DOHH2 (cell line): ENCODE results near the gene S100A10.

ENCODE experiments used
- H3F3A ChIP-seq: fragments of 200-600 bp; sonication (generic), shearing (Covaris generic); 2 replicates; pipeline ENCODE4 v1.6.0; 2016; ENCODE audit warnings: antibody characterized with exemption, mild to moderate bottlenecking; ENCODE audit not compliant: control insufficient read depth, insufficient read depth
- H3K27ac ChIP-seq: fragments of 200-600 bp; sonication (generic); 2 replicates; pipeline ENCODE4 v1.5.1; 2014; ENCODE audit warnings: low read depth, mild to moderate bottlenecking, low read length, moderate library complexity
- H3K27me3 ChIP-seq: fragments of 200-600 bp; sonication (generic); 2 replicates; pipeline ENCODE4 v1.6.1; 2014; ENCODE audit warnings: mild to moderate bottlenecking, low read length, mixed read lengths; ENCODE audit not compliant: control insufficient read depth
- H3K36me3 ChIP-seq: fragments of 200-600 bp; sonication (generic); 2 replicates; pipeline ENCODE4 v1.6.1; 2014; ENCODE audit warnings: mild to moderate bottlenecking, low read length, moderate library complexity, mixed read lengths; ENCODE audit not compliant: control insufficient read depth
- H3K4me1 ChIP-seq: fragments of 200-600 bp; sonication (generic); 2 replicates; pipeline ENCODE4 v1.6.1; 2014; ENCODE audit warnings: mild to moderate bottlenecking, low read length, mixed read lengths; ENCODE audit not compliant: control insufficient read depth
- H3K4me2 ChIP-seq: fragments of 200-600 bp; sonication (generic); 2 replicates; pipeline ENCODE4 v1.6.0; 2014; ENCODE audit warnings: mild to moderate bottlenecking, low read length, moderate library complexity
- H3K4me3 ChIP-seq: fragments of 200-600 bp; sonication (generic); 2 replicates; pipeline ENCODE4 v1.5.1; 2014; ENCODE audit warnings: mild to moderate bottlenecking, low read length, mixed read lengths
- H3K79me2 ChIP-seq: fragments of 200-600 bp; sonication (generic); 2 replicates; pipeline ENCODE4 v1.6.1; 2014; ENCODE audit warnings: mild to moderate bottlenecking, low read length, mixed read lengths; ENCODE audit not compliant: control insufficient read depth
- H3K9me2 ChIP-seq: fragments of 200-600 bp; sonication (generic); replicated peaks from 2 replicates; pipeline ENCODE4 v1.6.1; 2014; ENCODE audit warnings: mild to moderate bottlenecking, low read length, mixed read lengths; ENCODE audit not compliant: control insufficient read depth
- H3K9me3 ChIP-seq: fragments of 200-600 bp; sonication (generic); 2 replicates; pipeline ENCODE4 v1.6.1; 2014; ENCODE audit warnings: antibody characterized with exemption, low read length, mixed read lengths; ENCODE audit not compliant: control insufficient read depth, insufficient read depth
- H4K20me1 ChIP-seq: fragments of 200-600 bp; sonication (generic); 2 replicates; pipeline ENCODE4 v1.6.0; 2014; ENCODE audit warnings: low read depth, mild to moderate bottlenecking, antibody characterized with exemption, low read length, moderate library complexity; ENCODE audit not compliant: control insufficient read depth, insufficient read depth
- CTCF ChIP-seq: fragments of 200-600 bp; sonication (generic); IDR thresholded peaks from one replicate; pipeline ENCODE4 v1.5.1; 2014; ENCODE audit warnings: antibody characterized with exemption, mild to moderate bottlenecking, low read depth, low read length; ENCODE audit not compliant: poor library complexity, severe bottlenecking
- EZH2phosphoT487 ChIP-seq: fragments of 200-600 bp; sonication (generic); IDR thresholded peaks from 2 replicates; pipeline ENCODE4 v1.6.1; 2017; ENCODE audit warnings: borderline replicate concordance, mild to moderate bottlenecking, antibody characterized with exemption, low read length, moderate library complexity, mixed read lengths

S100A10 gene

GRCh38 chr1:152007047-152007446 lies 13.4 kb upstream of the S100A10 start:
- Histone ChIP-seq H3K4me1 (no peaks in the 10 kb centered on the region), H3K9me2 (no peaks in the 10 kb centered on the region), H3K9me3 (no peaks in the 10 kb centered on the region), H3F3A (no peaks in the 10 kb centered on the region), H3K79me2 (no peaks in the 10 kb centered on the region), H3K27ac (no peak overlapping the region), H4K20me1 (no peaks in the 10 kb centered on the region), H3K4me2 (no peak overlapping the region), H3K27me3 (peaks cover 33% of the 10 kb centered on the region), H3K4me3 (no peak overlapping the region), H3K36me3 (no peaks in the 10 kb centered on the region)
- TF ChIP-seq EZH2phosphoT487 = no peak
- no peak for TF ChIP-seq CTCF

GRCh38 chr1:152005360-152005912 lies 11.8 kb upstream of the S100A10 start:
- no peaks in the 10 kb centered on the region for H3F3A ChIP-seq
- no peaks in the 10 kb centered on the region for H3K36me3 ChIP-seq
- no peaks in the 10 kb centered on the region for H4K20me1 ChIP-seq
- no peak overlapping the region for H3K4me3 ChIP-seq
- no peaks in the 10 kb centered on the region for H3K9me3 ChIP-seq
- no peak overlapping the region for H3K4me2 ChIP-seq
- no peaks in the 10 kb centered on the region for H3K9me2 ChIP-seq
- H3K27me3 ChIP-seq = peaks cover 33% of the 10 kb centered on the region
- no peak for TF ChIP-seq CTCF
- no peak for TF ChIP-seq EZH2phosphoT487
- no peak overlapping the region for H3K27ac ChIP-seq
- H3K4me1 ChIP-seq = peaks cover 13% of the 10 kb centered on the region
- H3K79me2 ChIP-seq = no peaks in the 10 kb centered on the region

- TF ChIP-seq CTCF (no peak), EZH2phosphoT487 (no peak)
- Histone ChIP-seq H3K9me3 (no peaks in the 10 kb centered on the region), H4K20me1 (no peaks in the 10 kb centered on the region), H3K36me3 (no peaks in the 10 kb centered on the region), H3K27me3 (peaks cover 33% of the 10 kb centered on the region), H3K27ac (no peak overlapping the region), H3K4me2 (no peak overlapping the region), H3K79me2 (no peaks in the 10 kb centered on the region), H3F3A (no peaks in the 10 kb centered on the region), H3K4me1 (peaks cover 13% of the 10 kb centered on the region), H3K4me3 (no peak overlapping the region), H3K9me2 (no peaks in the 10 kb centered on the region)
Measured at GRCh38 chr1:152003846-152004442, 10.3 kb upstream of the S100A10 start.
